H9 (cell line): Measurements from ENCODE around the gene INVS. TPM values are rescaled to one million over a fixed set of nuclear protein-coding genes. Genes with fewer than 3 reads are reported as not detected.

Source experiments
- DNase-seq: peaks from one replicate; pipeline ENCODE4 v3.0.0-alpha.2; 2017
- H2AFZ ChIP-seq: one replicate; pipeline ENCODE4 v1.6.1; 2013; ENCODE audit warnings: mild to moderate bottlenecking, low read length, control low read depth, moderate library complexity
- H2AK5ac ChIP-seq: 2 replicates; pipeline ENCODE4 v1.6.1; 2013; ENCODE audit warnings: low read length, control low read depth, mixed read lengths; ENCODE audit not compliant: insufficient read length
- H2BK120ac ChIP-seq: one replicate; pipeline ENCODE4 v1.6.1; 2013; ENCODE audit warnings: low read depth, mild to moderate bottlenecking, low read length, control low read depth, inconsistent platforms; ENCODE audit not compliant: poor library complexity, severe bottlenecking
- H2BK12ac ChIP-seq: 2 replicates; pipeline ENCODE4 v1.6.1; 2013; ENCODE audit warnings: low read length, control low read depth, mixed read lengths, low read depth; ENCODE audit not compliant: insufficient read length
- H2BK15ac ChIP-seq: 2 replicates; pipeline ENCODE4 v1.6.1; 2013; ENCODE audit warnings: low read depth, low read length, control low read depth
- H2BK20ac ChIP-seq: one replicate; pipeline ENCODE4 v1.6.1; 2013; ENCODE audit warnings: low read depth, mild to moderate bottlenecking, low read length, control low read depth, inconsistent platforms; ENCODE audit not compliant: poor library complexity, severe bottlenecking
- H2BK5ac ChIP-seq: 2 replicates; pipeline ENCODE4 v1.6.1; 2013; ENCODE audit warnings: low read length, control low read depth, mixed read lengths; ENCODE audit not compliant: insufficient read length
- H3K14ac ChIP-seq: 2 replicates; pipeline ENCODE4 v1.6.1; 2013; ENCODE audit warnings: low read length, control low read depth; ENCODE audit not compliant: insufficient read depth
- H3K18ac ChIP-seq: 2 replicates; pipeline ENCODE4 v1.6.1; 2013; ENCODE audit warnings: low read depth, mild to moderate bottlenecking, mixed read lengths, low read length, control low read depth; ENCODE audit not compliant: insufficient read length
- H3K23ac ChIP-seq: 2 replicates; pipeline ENCODE4 v1.6.1; 2013; ENCODE audit warnings: low read length, control low read depth, mixed read lengths, low read depth; ENCODE audit not compliant: insufficient read length
- H3K23me2 ChIP-seq: 2 replicates; pipeline ENCODE4 v1.6.1; 2013; ENCODE audit warnings: low read depth, mild to moderate bottlenecking, mixed read lengths, low read length, control low read depth; ENCODE audit not compliant: insufficient read length, poor library complexity, severe bottlenecking
- H3K27ac ChIP-seq: 2 replicates; pipeline ENCODE4 v1.5.1; 2013; ENCODE audit warnings: low read length, control low read depth, mixed read lengths, low read depth; ENCODE audit not compliant: insufficient read length
- H3K27me3 ChIP-seq: 2 replicates; pipeline ENCODE4 v1.6.1; 2013; ENCODE audit warnings: low read length, control low read depth, inconsistent platforms; ENCODE audit not compliant: insufficient read depth
- H3K4ac ChIP-seq: 2 replicates; pipeline ENCODE4 v1.6.1; 2013; ENCODE audit warnings: low read depth, mild to moderate bottlenecking, control low read depth, inconsistent platforms, low read length, moderate library complexity
- H3K4me1 ChIP-seq: 2 replicates; pipeline ENCODE4 v1.6.1; 2013; ENCODE audit warnings: low read length, control low read depth, inconsistent platforms; ENCODE audit not compliant: insufficient read depth
- H3K4me2 ChIP-seq: 2 replicates; pipeline ENCODE4 v1.6.1; 2013; ENCODE audit warnings: low read length, control low read depth, mixed read lengths; ENCODE audit not compliant: insufficient read length, insufficient read depth
- H3K56ac ChIP-seq: 2 replicates; pipeline ENCODE4 v1.6.1; 2013; ENCODE audit warnings: low read depth, mild to moderate bottlenecking, mixed read lengths, low read length, control low read depth; ENCODE audit not compliant: insufficient read length
- H3K79me1 ChIP-seq: 2 replicates; pipeline ENCODE4 v1.6.1; 2013; ENCODE audit warnings: low read depth, mild to moderate bottlenecking, moderate library complexity, low read length, control low read depth, inconsistent platforms; ENCODE audit not compliant: insufficient read depth, poor library complexity, severe bottlenecking
- H3K79me2 ChIP-seq: 2 replicates; pipeline ENCODE4 v1.6.1; 2013; ENCODE audit warnings: low read length, control low read depth, inconsistent platforms; ENCODE audit not compliant: insufficient read depth
- H3K9ac ChIP-seq: 2 replicates; pipeline ENCODE4 v1.6.1; 2013; ENCODE audit warnings: low read length, control low read depth, mixed read lengths; ENCODE audit not compliant: insufficient read length; ENCODE audit errors: extremely low read depth
- H3K9me3 ChIP-seq: one replicate; pipeline ENCODE4 v1.6.1; 2013; ENCODE audit warnings: low read depth, low read length, inconsistent platforms; ENCODE audit not compliant: control insufficient read depth
- H3T11ph ChIP-seq: one replicate; pipeline ENCODE4 v1.6.1; 2013; ENCODE audit warnings: mild to moderate bottlenecking, low read length, control low read depth, inconsistent platforms
- H4K20me1 ChIP-seq: one replicate; pipeline ENCODE4 v1.6.1; 2013; ENCODE audit not compliant: control insufficient read depth, insufficient read length, insufficient read depth
- H4K5ac ChIP-seq: 2 replicates; pipeline ENCODE4 v1.6.1; 2013; ENCODE audit warnings: low read depth, mild to moderate bottlenecking, mixed read lengths, low read length, control low read depth; ENCODE audit not compliant: insufficient read length
- H4K8ac ChIP-seq: replicated peaks from 2 replicates; pipeline ENCODE4 v1.6.1; 2013; ENCODE audit warnings: low read length, control low read depth, mixed read lengths, low read depth; ENCODE audit not compliant: insufficient read length
- H4K91ac ChIP-seq: 2 replicates; pipeline ENCODE4 v1.6.1; 2013; ENCODE audit warnings: low read depth, mild to moderate bottlenecking, moderate library complexity, mixed read lengths, low read length, control low read depth; ENCODE audit not compliant: insufficient read length
- H3K27ac Mint-ChIP-seq, 3 experiments: 2 replicates in 2 of 3; 3 replicates in 1 of 3; pipeline ENCODE4 v1.8.0; 2020 to 2021; ENCODE audit warnings: mixed read lengths in 3 of 3, mild to moderate bottlenecking in 1 of 3, moderate library complexity in 1 of 3
- H3K27me3 Mint-ChIP-seq: 2 replicates; pipeline ENCODE4 v1.8.0; 2021; ENCODE audit warnings: low read depth, mild to moderate bottlenecking, moderate library complexity, mixed read lengths
- H3K36me3 Mint-ChIP-seq, 3 experiments: 2 replicates in 2 of 3; 3 replicates in 1 of 3; pipeline ENCODE4 v1.8.0; 2020 to 2021; ENCODE audit warnings: low read depth in 3 of 3, mixed read lengths in 3 of 3; ENCODE audit not compliant: insufficient read depth in 1 of 3
- H3K4me1 Mint-ChIP-seq, 2 experiments: 2 replicates each; pipeline ENCODE4 v1.8.0; 2020; ENCODE audit warnings: mixed read lengths in 2 of 2
- H3K4me3 Mint-ChIP-seq, 2 experiments: 2 replicates in 1 of 2; 3 replicates in 1 of 2; pipeline ENCODE4 v1.8.0; 2020 to 2021; ENCODE audit warnings: mild to moderate bottlenecking in 2 of 2, mixed read lengths in 2 of 2, moderate library complexity in 1 of 2
- H3K9me3 Mint-ChIP-seq, 2 experiments: 2 replicates in 1 of 2; 3 replicates in 1 of 2; pipeline ENCODE4 v1.8.0; 2020; ENCODE audit warnings: mild to moderate bottlenecking in 2 of 2, mixed read lengths in 2 of 2, moderate library complexity in 1 of 2
- CTCF ChIP-seq: fragments of 200-600 bp; sonication (generic); conservative IDR thresholded peaks from 3 replicates; pipeline ENCODE4 v1.8.0; 2021; ENCODE audit warnings: antibody characterized with exemption, mild to moderate bottlenecking
- WGBS: extraction: QIAGEN DNeasy Blood & Tissue Kit; methylation state at CpG from one replicate; pipeline ENCODE4 v1.1.7; 2013; ENCODE audit warnings: missing lambda C conversion rate, low lambda C conversion rate, mixed read lengths; ENCODE audit not compliant: insufficient read length; ENCODE audit errors: extremely low coverage; 5-methylcytosine and 5-hydroxymethylcytosine counted together
- total RNA-seq: library from RNA; stranded (reverse); gene quantifications from 2 replicates; pipeline ENCODE4 v1.2.1, GENCODE V29; 2021

Gene INVS
- total RNA-seq, 1 experiment from 2014 or later: 7.5 TPM

- H4K91ac ChIP-seq: no peak overlapping the region
- H3K4me1 Mint-ChIP-seq: no peaks in the 10 kb centered on the region
- no peak overlapping the region for H3K9ac ChIP-seq
- H3T11ph ChIP-seq: no peak overlapping the region
- H2BK120ac ChIP-seq: no peak overlapping the region
- no peak overlapping the region for H3K23ac ChIP-seq
- no peak overlapping the region for H4K8ac ChIP-seq
- H3K9me3 Mint-ChIP-seq: peaks cover 4 to 6% of the 10 kb centered on the region in 2 experiments; a peak in 1 of 5 replicates
- H3K27me3 Mint-ChIP-seq: no peaks in the 10 kb centered on the region
- H3K4me3 Mint-ChIP-seq: no peak overlapping the region
- no peak overlapping the region for H3K18ac ChIP-seq
- no peak overlapping the region for H2BK15ac ChIP-seq
- no peak overlapping the region for H3K27ac Mint-ChIP-seq
- no peak overlapping the region for H3K4me2 ChIP-seq
- no peak overlapping the region for H4K5ac ChIP-seq
- H2AFZ ChIP-seq: no peak overlapping the region
- no peaks in the 10 kb centered on the region for H3K4me1 ChIP-seq
- WGBS: no CpG with 5 or more reads among the region's 7 CpGs
- H3K4ac ChIP-seq: no peak overlapping the region
- H4K20me1 ChIP-seq: no peaks in the 10 kb centered on the region
- H2BK5ac ChIP-seq: no peak overlapping the region
- no peak overlapping the region for H2BK20ac ChIP-seq
- H3K23me2 ChIP-seq: no peaks in the 10 kb centered on the region
- no peaks in the 10 kb centered on the region for H3K79me2 ChIP-seq
- TF ChIP-seq CTCF: no peak
- no peak overlapping the region for H2AK5ac ChIP-seq
- H3K79me1 ChIP-seq: no peaks in the 10 kb centered on the region
- no peaks in the 10 kb centered on the region for H3K9me3 ChIP-seq
- H3K36me3 Mint-ChIP-seq: peaks cover 18 to 24% (median 22%) of the 10 kb centered on the region in 3 experiments
- no peak overlapping the region for H3K27ac ChIP-seq
- H3K27me3 ChIP-seq: no peaks in the 10 kb centered on the region
- no peak overlapping the region for H2BK12ac ChIP-seq
- no peak overlapping the region for H3K14ac ChIP-seq
- no peak overlapping the region for H3K56ac ChIP-seq
- DNase-seq: no peak
Measured at GRCh38 chr9:100281676-100282387, 182.8 kb downstream of the INVS start.
